ENCODE data around the gene TOP2B. TPM values are rescaled to one million over a fixed set of nuclear protein-coding genes. Genes with fewer than 3 reads are reported as not detected.

The TOP2B gene
- total and polyA plus RNA-seq, 5 donors = 63.6 to 112 (median 99.9) TPM

DNA sequence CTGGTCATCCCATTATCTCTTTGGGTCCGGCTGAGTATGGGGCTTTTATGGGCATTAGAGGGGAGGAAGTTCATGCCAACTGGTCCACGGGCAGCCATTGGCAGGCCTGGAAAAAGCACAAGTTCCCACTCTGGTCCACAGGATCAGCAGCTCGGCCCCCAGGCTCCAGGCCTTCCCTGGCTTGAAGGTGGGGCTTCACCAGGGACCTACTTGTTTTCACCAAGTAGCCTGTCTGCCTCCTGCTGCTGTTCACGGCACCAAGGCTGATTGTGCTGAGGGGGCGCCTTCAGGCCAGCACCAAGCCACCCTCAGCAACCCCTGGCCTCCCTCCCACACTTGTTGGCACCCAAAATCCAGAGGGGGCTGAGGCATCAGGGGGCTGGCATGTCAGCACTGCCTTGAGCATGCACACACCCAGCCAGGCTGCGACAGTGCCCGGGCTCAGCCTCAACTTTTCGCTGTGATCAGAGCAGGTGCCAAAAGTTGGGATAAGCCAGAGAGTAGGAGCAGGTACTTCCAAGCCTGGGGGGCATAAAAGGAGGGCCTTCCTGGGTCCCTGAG, 9.1 kb upstream of the TOP2B start:
- 97% methylated on average over 8 of the region's 8 CpGs for WGBS
- intact Hi-C loops (cut with DNase I) = no loop called here
- DNase-seq (no peak), ATAC-seq (no peak)
- H3K4me1 ChIP-seq (ENCODE audit: control insufficient read depth, insufficient read depth, low read length) = no peaks in the 10 kb centered on the region
- H3K9me3 ChIP-seq (ENCODE audit: control insufficient read depth, low read length) = no peaks in the 10 kb centered on the region
- no peak overlapping the region for H3K27ac ChIP-seq (ENCODE audit: low read length)
- no peak overlapping the region for H3K4me3 ChIP-seq (ENCODE audit: low read length)
- no peaks in the 10 kb centered on the region for H3K27me3 ChIP-seq (ENCODE audit: control insufficient read depth, insufficient read depth)

GRCh38 chr3:25665315-25666280, 891 bp upstream of the TOP2B start:
- ATAC-seq (no peak), DNase-seq (peak in 2 of 3 donors; percentile 17 to 53)
- no peaks in the 10 kb centered on the region for H3K9me3 ChIP-seq (ENCODE audit: control insufficient read depth, low read length)
- H3K4me3 ChIP-seq (ENCODE audit: low read length) = peak overlapping the region; percentile 90
- peak overlapping the region; percentile 91 for H3K27ac ChIP-seq (ENCODE audit: low read length)
- 12% methylated on average over 14 of the region's 14 CpGs for WGBS
- H3K27me3 ChIP-seq (ENCODE audit: control insufficient read depth, insufficient read depth) = no peaks in the 10 kb centered on the region
- intact Hi-C loops (cut with DNase I) = loop anchor here in 1 of 4 donors (10.0 kb wide), 1 partner anchor 119 kb away; the partner anchor contains the start of gene NGLY1
- H3K4me1 ChIP-seq (ENCODE audit: control insufficient read depth, insufficient read depth, low read length) = no peaks in the 10 kb centered on the region

- Histone ChIP-seq H3K27me3 (ENCODE audit: control insufficient read depth, insufficient read depth) (no peaks in the 10 kb centered on the region), H3K4me3 (ENCODE audit: low read length) (peak overlapping the region; percentile 90), H3K27ac (ENCODE audit: low read length) (peak overlapping the region; percentile 96), H3K4me1 (ENCODE audit: control insufficient read depth, insufficient read depth, low read length) (no peaks in the 10 kb centered on the region), H3K9me3 (ENCODE audit: control insufficient read depth, low read length) (no peaks in the 10 kb centered on the region)
- intact Hi-C loops (cut with DNase I) = loop anchor here in 2 of 4 donors (5.0 to 10.0 kb wide), 2 partner anchors 118 to 121 kb away; partner anchors contain the start of gene NGLY1 (in 2 of the 2)
- peak; percentile 68 to 72 for ATAC-seq
- under 1% methylated on average over 115 of the region's 115 CpGs for WGBS
- peak; percentile 74 to 90 (median 88) for DNase-seq
Observed at GRCh38 chr3:25663869-25664811, 567 bp downstream of the TOP2B start.

DNA sequence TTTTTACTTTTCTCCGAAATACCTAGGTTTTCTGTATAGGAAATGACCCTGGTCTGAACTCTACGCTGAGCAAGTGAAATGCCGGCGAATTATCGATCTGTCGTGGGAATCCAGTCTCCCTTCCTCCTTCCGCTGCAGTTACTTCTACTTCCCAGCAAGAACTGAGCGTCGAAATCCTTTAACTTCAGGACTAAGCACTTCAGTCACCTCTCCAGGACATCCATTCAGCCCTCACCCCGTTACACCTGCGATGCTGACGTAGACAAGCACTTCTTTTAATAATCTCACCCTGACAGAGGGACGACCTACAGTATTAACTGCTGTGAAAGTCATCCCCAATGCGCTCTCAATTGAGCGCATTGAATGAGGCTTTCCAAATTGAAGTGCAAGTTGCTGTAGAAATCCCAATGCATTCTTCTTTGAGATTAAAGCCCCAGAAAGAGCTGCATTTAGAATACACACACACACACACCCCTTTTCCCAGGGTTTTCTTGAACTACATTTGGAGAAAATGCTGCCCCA, 1.3 kb downstream of the TOP2B start:
- intact Hi-C loops (cut with DNase I) = loop anchor here in 2 of 4 donors (5.0 to 10.0 kb wide), 2 partner anchors 119 to 121 kb away; partner anchors contain the start of gene NGLY1 (in 2 of the 2)
- no peak for ATAC-seq
- WGBS = under 1% methylated on average over 15 of the region's 15 CpGs
- Histone ChIP-seq H3K9me3 (ENCODE audit: control insufficient read depth, low read length) (no peaks in the 10 kb centered on the region), H3K4me1 (ENCODE audit: control insufficient read depth, insufficient read depth, low read length) (peaks cover 3% of the 10 kb centered on the region), H3K4me3 (ENCODE audit: low read length) (peak overlapping the region; percentile 90), H3K27ac (ENCODE audit: low read length) (peak overlapping the region; percentile 96), H3K27me3 (ENCODE audit: control insufficient read depth, insufficient read depth) (no peaks in the 10 kb centered on the region)
- no peak for DNase-seq

DNA sequence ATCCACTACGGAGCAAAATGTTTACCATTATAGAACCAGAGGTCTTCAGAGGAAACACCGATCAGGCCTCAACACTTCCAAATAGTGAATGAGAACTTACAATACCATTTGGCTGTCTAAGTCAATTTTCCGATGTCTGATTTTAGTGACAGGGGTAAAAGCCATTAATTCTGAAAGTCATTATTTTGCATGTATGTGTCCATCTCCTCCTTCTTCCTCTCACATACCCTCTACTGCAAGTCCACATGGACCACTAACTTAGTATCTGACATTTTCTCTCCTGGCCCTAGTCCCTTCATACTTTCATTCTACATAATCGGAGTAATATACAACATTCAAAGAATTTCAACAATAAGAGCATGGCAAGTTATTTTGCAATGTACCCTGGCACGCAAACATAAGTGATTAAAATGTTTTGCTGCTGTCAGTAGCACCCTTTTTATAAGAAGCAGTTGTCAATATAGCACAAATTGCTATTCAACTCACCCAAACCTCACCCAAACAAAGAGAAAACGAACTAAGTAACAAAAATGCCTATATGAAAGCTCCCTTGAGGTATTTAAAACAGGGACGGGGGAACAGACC, 1.9 kb downstream of the TOP2B start:
- intact Hi-C loops (cut with DNase I) = loop anchor here in 2 of 4 donors (5.0 to 10.0 kb wide), 2 partner anchors 119 to 122 kb away; partner anchors contain the start of gene NGLY1 (in 2 of the 2)
- no peak for DNase-seq
- H3K4me3 ChIP-seq (ENCODE audit: low read length) = peak overlapping the region; percentile 90
- no peaks in the 10 kb centered on the region for H3K9me3 ChIP-seq (ENCODE audit: control insufficient read depth, low read length)
- no peaks in the 10 kb centered on the region for H3K27me3 ChIP-seq (ENCODE audit: control insufficient read depth, insufficient read depth)
- 7% methylated on average over 7 of the region's 7 CpGs for whole genome bisulfite sequencing
- H3K27ac ChIP-seq (ENCODE audit: low read length) = no peak overlapping the region
- ATAC-seq = no peak
- peaks cover 3% of the 10 kb centered on the region for H3K4me1 ChIP-seq (ENCODE audit: control insufficient read depth, insufficient read depth, low read length)

DNA sequence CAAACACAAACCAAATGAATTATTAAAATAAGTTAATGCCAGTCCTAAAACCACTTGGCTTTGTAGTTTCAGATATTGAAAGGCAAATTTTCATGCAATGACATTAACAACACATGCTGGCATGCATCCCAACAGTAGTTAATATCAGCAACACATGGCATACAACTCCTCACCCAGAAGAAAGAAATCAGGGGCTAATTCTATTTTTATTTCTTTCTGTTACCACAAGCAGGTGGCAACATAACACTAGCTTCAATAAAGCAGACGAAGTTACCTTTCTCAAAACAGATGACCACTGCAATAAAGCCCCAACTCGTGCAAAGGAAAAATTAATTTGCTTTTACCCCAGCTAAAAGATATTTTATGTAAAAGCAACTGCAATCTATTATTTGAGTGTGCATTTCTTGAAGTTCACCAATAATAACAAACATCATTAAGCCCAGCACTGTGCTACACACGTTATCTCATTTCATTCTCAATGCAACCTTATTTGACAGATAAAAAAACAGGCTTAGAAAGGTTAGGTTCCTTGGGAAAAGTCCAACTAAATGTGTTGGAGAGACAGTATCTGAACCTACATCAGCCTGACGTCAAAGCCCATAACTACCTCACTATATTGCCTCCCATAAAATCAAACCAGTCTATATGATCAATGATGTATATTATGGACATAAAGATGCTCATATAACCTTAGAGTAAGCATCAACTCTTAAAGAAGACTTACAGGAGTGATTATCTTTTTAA, 2.8 kb downstream of the TOP2B start:
- 13% methylated on average over 4 of the region's 4 CpGs for WGBS
- no peaks in the 10 kb centered on the region for H3K27me3 ChIP-seq (ENCODE audit: control insufficient read depth, insufficient read depth)
- intact Hi-C loops (cut with DNase I) = loop anchor here in 2 of 4 donors (5.0 to 10.0 kb wide), 2 partner anchors 120 to 123 kb away; partner anchors contain the start of gene NGLY1 (in 2 of the 2)
- DNase-seq = no peak
- H3K4me1 ChIP-seq (ENCODE audit: control insufficient read depth, insufficient read depth, low read length) = peaks cover 3% of the 10 kb centered on the region
- H3K9me3 ChIP-seq (ENCODE audit: control insufficient read depth, low read length) = no peaks in the 10 kb centered on the region
- peak overlapping the region; percentile 48 for H3K4me3 ChIP-seq (ENCODE audit: low read length)
- ATAC-seq = no peak
- no peak overlapping the region for H3K27ac ChIP-seq (ENCODE audit: low read length)

DNA sequence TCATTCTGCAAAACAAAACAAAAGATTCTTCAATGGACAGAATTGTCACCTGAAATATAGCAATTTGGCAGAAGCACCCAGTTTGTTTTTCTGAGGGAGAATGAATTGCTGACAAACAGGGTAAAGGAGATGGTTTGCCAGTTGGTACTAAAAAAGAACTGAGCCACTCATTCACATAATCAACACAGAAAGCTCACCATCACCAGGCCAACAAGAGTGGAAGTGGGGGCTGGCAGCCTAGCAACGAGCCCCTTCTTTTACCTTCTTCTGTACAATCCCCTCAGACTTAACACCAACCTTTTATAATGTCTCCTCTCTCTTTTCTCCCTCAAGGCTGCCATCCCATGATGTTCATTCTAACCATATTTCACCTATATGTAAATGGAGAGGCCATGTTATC, 5.9 kb downstream of the TOP2B start:
- DNase-seq (no peak), ATAC-seq (no peak)
- Histone ChIP-seq H3K4me3 (ENCODE audit: low read length) (no peak overlapping the region), H3K27me3 (ENCODE audit: control insufficient read depth, insufficient read depth) (no peaks in the 10 kb centered on the region), H3K4me1 (ENCODE audit: control insufficient read depth, insufficient read depth, low read length) (peaks cover 3% of the 10 kb centered on the region), H3K27ac (ENCODE audit: low read length) (no peak overlapping the region), H3K9me3 (ENCODE audit: control insufficient read depth, low read length) (no peaks in the 10 kb centered on the region)
- intact Hi-C loops (cut with DNase I) = loop anchor here in 1 of 4 donors (10.0 kb wide), 1 partner anchor 196 kb away; no protein-coding TSS in a partner anchor
- WGBS = 45% methylated on average over 1 of the region's 1 CpG

GRCh38 chr3:25657293-25657692, 7.4 kb downstream of the TOP2B start:
- H3K27me3 ChIP-seq (ENCODE audit: control insufficient read depth, insufficient read depth) = no peaks in the 10 kb centered on the region
- H3K4me1 ChIP-seq (ENCODE audit: control insufficient read depth, insufficient read depth, low read length) = peaks cover 3% of the 10 kb centered on the region
- intact Hi-C loops (cut with DNase I) = loop anchor here in 1 of 4 donors (10.0 kb wide), 1 partner anchor 198 kb away; no protein-coding TSS in a partner anchor

GRCh38 chr3:25655659-25656058, 9.0 kb downstream of the TOP2B start:
- DNase-seq (no peak), ATAC-seq (no peak)
- Histone ChIP-seq H3K9me3 (ENCODE audit: control insufficient read depth, low read length) (no peaks in the 10 kb centered on the region), H3K4me3 (ENCODE audit: low read length) (no peak overlapping the region), H3K27ac (ENCODE audit: low read length) (no peak overlapping the region), H3K27me3 (ENCODE audit: control insufficient read depth, insufficient read depth) (no peaks in the 10 kb centered on the region), H3K4me1 (ENCODE audit: control insufficient read depth, insufficient read depth, low read length) (peaks cover 3% of the 10 kb centered on the region)
- WGBS = 93% methylated on average over 2 of the region's 2 CpGs
- intact Hi-C loops (cut with DNase I) = loop anchor here in 1 of 4 donors (10.0 kb wide), 1 partner anchor 199 kb away; no protein-coding TSS in a partner anchor

More at GRCh38 chr3:25657293-25657692, 7.4 kb downstream of the TOP2B start:
- DNase-seq = no peak
- ATAC-seq = no peak
- no peaks in the 10 kb centered on the region for H3K9me3 ChIP-seq (ENCODE audit: control insufficient read depth, low read length)
- no peak overlapping the region for H3K27ac ChIP-seq (ENCODE audit: low read length)
- H3K4me3 ChIP-seq (ENCODE audit: low read length) = no peak overlapping the region
